ENCODE results near the gene CDH22.

GRCh38 chr20:46196990-46197389, 111.3 kb downstream of the CDH22 start:
- TF ChIP-seq CTCF (IDR thresholded peaks at IDR 0.05; ENCODE audit: borderline replicate concordance, extremely low read depth, low read length, poor library complexity, severe bottlenecking), result no peak
- TF ChIP-seq EZH2 (IDR thresholded peaks at IDR 0.05; ENCODE audit: borderline replicate concordance, low read depth, low read length, severe bottlenecking), result no peak

Data from DND-41 (cell line).